ENCODE data around the gene LRRC30. TPM values are rescaled to one million over a fixed set of nuclear protein-coding genes. Genes with fewer than 3 reads are reported as not detected.
"Not testable (repeated sequence)": the region's sequence is repeated elsewhere in the genome, so short reads cannot be mapped to it uniquely, and the experiment has no call there.

Gene LRRC30
- total RNA-seq, 1 experiment from 2014 or later, result not detected

DNA sequence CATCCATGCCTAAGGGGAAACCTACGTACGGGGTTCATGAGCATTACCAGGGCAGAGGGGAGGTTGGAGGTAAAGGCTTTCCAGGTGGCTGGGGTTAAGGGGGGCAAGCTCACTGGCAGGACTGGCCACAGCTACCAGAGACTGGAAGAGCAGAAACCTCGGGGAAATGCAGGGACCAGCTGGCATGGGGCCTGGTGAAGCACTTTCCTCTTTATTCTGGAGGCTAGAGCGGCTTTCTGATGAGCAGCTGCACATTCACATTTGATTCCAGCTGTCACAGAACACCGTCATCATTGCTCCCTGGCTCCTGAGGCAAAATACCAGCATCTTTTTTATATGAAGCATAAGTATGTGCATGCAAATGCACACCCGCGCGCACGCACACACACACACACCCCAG lies 28.7 kb upstream of the LRRC30 start:
- H3K36me3 ChIP-seq (ENCODE audit: control insufficient read depth in 1 of 2, insufficient read depth in 2 of 2, low read length in 2 of 2), result no peaks in the 10 kb centered on the region
- H3K9me3 ChIP-seq (ENCODE audit: control insufficient read depth in 1 of 2, insufficient read depth in 1 of 2, low read depth in 1 of 2, low read length in 2 of 2), result peaks cover 0 to 2% of the 10 kb centered on the region in 2 experiments; a peak in 1 of 4 replicates
- no TSS peak for BruUV-seq (replicated peaks)
- ChIA-PET RAD21 (ENCODE audit: low non-redundant PET in 1 of 2, low total read pairs in 2 of 2, uncharacterized antibody in 2 of 2, unreplicated experiment in 2 of 2) (no interaction called here), CTCF (no interaction called here), POLR2A (no interaction called here)
- H3K79me2 ChIP-seq (ENCODE audit: insufficient read depth, low read length), result no peaks in the 10 kb centered on the region
- ATAC-seq (no peak), DNase-seq (ENCODE audit: low read depth, low spot score) (no peak)
- H3K27me3 ChIP-seq (ENCODE audit: insufficient read depth, low read length), result no peaks in the 10 kb centered on the region
- no peaks in the 10 kb centered on the region for H4K20me1 ChIP-seq (ENCODE audit: insufficient read depth)
- H3K4me2 ChIP-seq (ENCODE audit: low read length), result no peak overlapping the region
- H3K9ac ChIP-seq (ENCODE audit: low read length), result no peak overlapping the region
- TF ChIP-seq, protein P1, sequence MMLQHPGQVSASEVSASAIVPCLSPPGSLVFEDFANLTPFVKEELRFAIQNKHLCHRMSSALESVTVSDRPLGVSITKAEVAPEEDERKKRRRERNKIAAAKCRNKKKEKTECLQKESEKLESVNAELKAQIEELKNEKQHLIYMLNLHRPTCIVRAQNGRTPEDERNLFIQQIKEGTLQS (IDR thresholded peaks at IDR 0.05), result no peak
- TF ChIP-seq SRF (IDR thresholded peaks at IDR 0.05; ENCODE audit: low read depth), result no peak
- TF ChIP-seq EZH2phosphoT487 (IDR thresholded peaks at IDR 0.05; ENCODE audit: borderline replicate concordance), result no peak
- TF ChIP-seq EGR1 (IDR thresholded peaks at IDR 0.05; ENCODE audit: low read depth), result no peak
- no peak for TF ChIP-seq ZFX (IDR thresholded peaks at IDR 0.05)
- TF ChIP-seq ELF1 (IDR thresholded peaks at IDR 0.05; ENCODE audit: borderline replicate concordance, low read depth), result no peak
- no peak for TF ChIP-seq MAX (IDR thresholded peaks at IDR 0.05)
- no peak for TF ChIP-seq CBX3 (IDR thresholded peaks at IDR 0.05; ENCODE audit: low read depth)
- no peak overlapping the region for H2AFZ ChIP-seq (ENCODE audit: low read depth, low read length, poor library complexity, severe bottlenecking)
- no peaks in the 10 kb centered on the region for H3K9me2 ChIP-seq (ENCODE audit: insufficient read depth)
- intact Hi-C loops (cut with micrococcal nuclease), result no loop called here
- H3K4me1 ChIP-seq (ENCODE audit: control insufficient read depth in 1 of 2, insufficient read depth in 2 of 2, low read length in 2 of 2), result no peaks in the 10 kb centered on the region
- H3K27ac ChIP-seq (ENCODE audit: low read depth, low read length), result no peak overlapping the region
- no peak overlapping the region for H3K4me3 ChIP-seq (replicated peaks in 1 of 2; ENCODE audit: low read depth in 1 of 2, low read length in 2 of 2)

DNA sequence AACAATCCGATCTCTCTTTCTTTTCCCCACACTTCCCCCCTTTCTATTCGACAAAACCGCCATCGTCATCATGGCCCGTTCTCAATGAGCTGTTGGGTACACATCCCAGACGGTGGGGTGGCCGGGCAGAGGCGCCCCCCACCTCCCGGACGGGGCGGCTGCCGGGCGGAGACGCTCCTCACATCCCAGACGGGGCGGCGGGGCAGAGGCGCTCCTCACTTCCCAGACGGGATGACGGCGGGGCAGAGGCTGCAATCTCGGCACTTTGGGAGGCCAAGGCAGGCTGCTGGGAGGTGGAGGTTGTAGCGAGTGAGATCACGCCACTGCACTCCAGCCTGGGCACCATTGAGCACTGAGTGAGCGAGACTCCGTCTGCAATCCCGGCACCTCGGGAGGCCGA lies 27.3 kb upstream of the LRRC30 start:
- H3K79me2 ChIP-seq (ENCODE audit: insufficient read depth, low read length); H3K27me3 ChIP-seq (ENCODE audit: insufficient read depth, low read length); BruUV-seq (replicated peaks); H3K36me3 ChIP-seq (ENCODE audit: control insufficient read depth in 1 of 2, insufficient read depth in 2 of 2, low read length in 2 of 2); intact Hi-C loops (cut with micrococcal nuclease); CTCF ChIA-PET; H2AFZ ChIP-seq (ENCODE audit: low read depth, low read length, poor library complexity, severe bottlenecking); ATAC-seq; DNase-seq (ENCODE audit: low read depth, low spot score); H3K9me3 ChIP-seq (ENCODE audit: control insufficient read depth in 1 of 2, insufficient read depth in 1 of 2, low read depth in 1 of 2, low read length in 2 of 2); H3K4me3 ChIP-seq (replicated peaks in 1 of 2; ENCODE audit: low read depth in 1 of 2, low read length in 2 of 2); H3K4me1 ChIP-seq (ENCODE audit: control insufficient read depth in 1 of 2, insufficient read depth in 2 of 2, low read length in 2 of 2); H3K27ac ChIP-seq (ENCODE audit: low read depth, low read length); H3K9me2 ChIP-seq (ENCODE audit: insufficient read depth); H3K4me2 ChIP-seq (ENCODE audit: low read length); RAD21 ChIA-PET (ENCODE audit: low non-redundant PET in 1 of 2, low total read pairs in 2 of 2, uncharacterized antibody in 2 of 2, unreplicated experiment in 2 of 2); H3K9ac ChIP-seq (ENCODE audit: low read length); POLR2A ChIA-PET; H4K20me1 ChIP-seq (ENCODE audit: insufficient read depth): not testable (repeated sequence)

All from HCT116 (cell line).